Measurements from ENCODE around the gene CLPTM1. TPM values are rescaled to one million over a fixed set of nuclear protein-coding genes. Genes with fewer than 3 reads are reported as not detected.
A peak's percentile ranks its signal among the peaks of the same experiment; 100 is the strongest.

The CLPTM1 gene
- total RNA-seq, 2 donors from 2014 or later = 63.1 to 69.3 TPM

GRCh38 chr19:45040059-45040771, 85.0 kb downstream of the CLPTM1 start:
- TF ChIP-seq, protein P1, sequence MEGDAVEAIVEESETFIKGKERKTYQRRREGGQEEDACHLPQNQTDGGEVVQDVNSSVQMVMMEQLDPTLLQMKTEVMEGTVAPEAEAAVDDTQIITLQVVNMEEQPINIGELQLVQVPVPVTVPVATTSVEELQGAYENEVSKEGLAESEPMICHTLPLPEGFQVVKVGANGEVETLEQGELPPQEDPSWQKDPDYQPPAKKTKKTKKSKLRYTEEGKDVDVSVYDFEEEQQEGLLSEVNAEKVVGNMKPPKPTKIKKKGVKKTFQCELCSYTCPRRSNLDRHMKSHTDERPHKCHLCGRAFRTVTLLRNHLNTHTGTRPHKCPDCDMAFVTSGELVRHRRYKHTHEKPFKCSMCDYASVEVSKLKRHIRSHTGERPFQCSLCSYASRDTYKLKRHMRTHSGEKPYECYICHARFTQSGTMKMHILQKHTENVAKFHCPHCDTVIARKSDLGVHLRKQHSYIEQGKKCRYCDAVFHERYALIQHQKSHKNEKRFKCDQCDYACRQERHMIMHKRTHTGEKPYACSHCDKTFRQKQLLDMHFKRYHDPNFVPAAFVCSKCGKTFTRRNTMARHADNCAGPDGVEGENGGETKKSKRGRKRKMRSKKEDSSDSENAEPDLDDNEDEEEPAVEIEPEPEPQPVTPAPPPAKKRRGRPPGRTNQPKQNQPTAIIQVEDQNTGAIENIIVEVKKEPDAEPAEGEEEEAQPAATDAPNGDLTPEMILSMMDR (IDR thresholded peaks at IDR 0.05) = no peak
- H3K4me1 ChIP-seq (ENCODE audit: control insufficient read depth in 1 of 2, low read depth in 2 of 2) = peaks cover 24 to 35% of the 10 kb centered on the region in 2 donors
- H3K9me3 ChIP-seq = no peaks in the 10 kb centered on the region
- H3K36me3 ChIP-seq = peaks cover 38% of the 10 kb centered on the region
- no peaks in the 10 kb centered on the region for H3K27me3 ChIP-seq (replicated peaks; ENCODE audit: insufficient read depth)
- peak overlapping the region in 1 of 2 donors; percentile 92 for H3K27ac ChIP-seq
- no peak for ATAC-seq (ENCODE audit: insufficient number of reproducible peaks, low FRiP score, low read depth)
- H3K4me3 ChIP-seq = peak overlapping the region; percentile 91
- DNase-seq (ENCODE audit: low spot score) = no peak

DNA sequence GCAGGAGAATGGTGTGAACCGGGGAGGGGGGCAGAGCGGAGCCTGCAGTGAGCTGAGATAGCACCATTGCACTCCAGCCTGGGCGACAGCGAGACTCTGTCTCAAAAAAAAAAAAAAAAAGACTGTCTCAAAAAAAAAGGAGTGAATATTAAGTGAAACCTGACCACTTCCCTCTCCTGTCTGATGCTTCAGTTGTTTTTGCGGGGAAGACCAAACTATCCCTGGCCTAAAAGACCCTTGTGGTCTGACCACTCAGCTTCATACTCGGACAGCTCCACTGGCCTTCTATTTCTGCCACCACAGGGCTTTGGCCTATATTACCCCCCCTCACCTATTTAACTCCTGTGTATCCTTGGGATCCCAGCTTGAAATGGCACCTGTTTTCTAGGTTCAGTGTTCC, 85.9 kb downstream of the CLPTM1 start:
- Histone ChIP-seq H3K27me3 (replicated peaks; ENCODE audit: insufficient read depth) (no peaks in the 10 kb centered on the region), H3K27ac (no peak overlapping the region), H3K36me3 (peaks cover 33% of the 10 kb centered on the region), H3K4me1 (ENCODE audit: control insufficient read depth in 1 of 2, low read depth in 2 of 2) (peaks cover 24 to 40% of the 10 kb centered on the region in 2 donors), H3K9me3 (no peaks in the 10 kb centered on the region), H3K4me3 (no peak overlapping the region)
- DNase-seq (ENCODE audit: low spot score) = no peak
- ATAC-seq (ENCODE audit: insufficient number of reproducible peaks, low FRiP score, low read depth) = no peak
- TF ChIP-seq, protein P1 (IDR thresholded peaks at IDR 0.05) = no peak

Other genes starting within 250 kb of the CLPTM1 start
- gene BCL3, start 206.7 kb upstream of the CLPTM1 start, total RNA-seq = 10 to 100 TPM; 43.1 to 77.9 TPM
- under 1 TPM in 1 of 2 donors, not detected in 1; 0.42 TPM for gene CBLC, start 177.5 kb upstream of the CLPTM1 start, total RNA-seq
- 100 to 1,000 TPM in 1 of 2 donors, 10 to 100 TPM in 1; 77.7 to 178 TPM for gene BCAM, start 146.3 kb upstream of the CLPTM1 start, total RNA-seq
- 10 to 100 TPM; 61.7 to 84.3 TPM for gene NECTIN2, start 109.1 kb upstream of the CLPTM1 start, total RNA-seq
- 10 to 100 TPM; 24.9 to 48.5 TPM for gene TOMM40, start 64.1 kb upstream of the CLPTM1 start, total RNA-seq
- gene APOE, start 49.6 kb upstream of the CLPTM1 start, total RNA-seq = 100 to 1,000 TPM; 111 to 333 TPM
- gene APOC1, start 40.8 kb upstream of the CLPTM1 start, total RNA-seq = 10 to 100 TPM in 1 of 2 donors, 1 to 10 TPM in 1; 4.9 to 12.3 TPM
- gene APOC4, start 13.1 kb upstream of the CLPTM1 start, total RNA-seq = not detected
- gene APOC2, start 9.3 kb upstream of the CLPTM1 start, total RNA-seq = not detected
- 10 to 100 TPM; 20.6 to 38.6 TPM for gene RELB, start 46.1 kb downstream of the CLPTM1 start, total RNA-seq
- 100 to 1,000 TPM; 119 to 300 TPM for gene CLASRP, start 83.7 kb downstream of the CLPTM1 start, total RNA-seq
- 1 to 10 TPM; 1.5 to 1.8 TPM for gene ZNF296, start 121.1 kb downstream of the CLPTM1 start, total RNA-seq
- 10 to 100 TPM; 11.2 to 16.0 TPM for gene GEMIN7, start 123.9 kb downstream of the CLPTM1 start, total RNA-seq
- 10 to 100 TPM; 19.6 to 22.6 TPM for gene PPP1R37, start 137.8 kb downstream of the CLPTM1 start, total RNA-seq
- under 1 TPM; 0.49 to 0.81 TPM for gene NKPD1, start 205.6 kb downstream of the CLPTM1 start, total RNA-seq
- 1 to 10 TPM; 6.6 to 8.3 TPM for gene TRAPPC6A, start 222.9 kb downstream of the CLPTM1 start, total RNA-seq
- 10 to 100 TPM; 20.7 to 21.4 TPM for gene BLOC1S3, start 223.4 kb downstream of the CLPTM1 start, total RNA-seq